HCT116 (cell line): ENCODE measurements around the gene SRGAP1. TPM values are rescaled to one million over a fixed set of nuclear protein-coding genes. Genes with fewer than 3 reads are reported as not detected.

Experiments
- ATAC-seq: fragments of 200-7000 bp; cut with Tn5 transposase; 2 replicates; pipeline ENCODE4 v1.9.1; 2020; ENCODE audit warnings: mild to moderate bottlenecking, moderate library complexity
- BruUV-seq: library from RNA; stranded (reverse); fragments of 400-500 nt; replicated peaks from 2 replicates; lab custom pipeline; 2021; lab: Mats Ljungman, UMichigan
- CTCF ChIA-PET: fragments of 300-600 bp; sonication (Branson Sonifier 250); formaldehyde crosslinking; loops from one replicate; lab custom pipeline; 2021; ENCODE audit warnings: antibody characterized with exemption; lab: Charles Lee
- POLR2A ChIA-PET: fragments of 300-600, 350-600 bp; sonication (Branson Sonifier 250); formaldehyde crosslinking; loops from one replicate; lab custom pipeline; 2021; ENCODE audit warnings: antibody characterized with exemption; lab: Charles Lee
- RAD21 ChIA-PET, 2 experiments: fragments of 300-600 bp; sonication (Branson Sonifier 250); formaldehyde crosslinking; loops; one replicate each; lab custom pipeline; 2023; ENCODE audit warnings: low total read pairs in 2 of 2; ENCODE audit not compliant: uncharacterized antibody in 2 of 2, unreplicated experiment in 2 of 2, low non-redundant PET in 1 of 2; lab: Charles Lee
- DNase-seq: peaks from one replicate; pipeline ENCODE4 v3.0.0-alpha.2; 2010; ENCODE audit warnings: low read depth, low spot score
- H2AFZ ChIP-seq: fragments of 200-600 bp; shearing (Covaris generic), sonication (generic); 2 replicates; pipeline ENCODE4 v1.6.1; 2017; ENCODE audit warnings: low read depth, mixed run types, mixed read lengths, antibody characterized with exemption, low read length; ENCODE audit not compliant: poor library complexity, severe bottlenecking
- H3K27ac ChIP-seq: 2 replicates; pipeline ENCODE4 v1.5.1; 2012; ENCODE audit warnings: low read depth, low read length
- H3K27me3 ChIP-seq: fragments of 200-600 bp; sonication (generic); 2 replicates; pipeline ENCODE4 v1.6.1; 2016; ENCODE audit warnings: mixed run types, low read length, mixed read lengths; ENCODE audit not compliant: insufficient read depth
- H3K36me3 ChIP-seq, 2 experiments: fragments of 200-500 bp in 1 of 2; fragments of 200-600 bp in 1 of 2; sonication (Bioruptor generic) in 1 of 2; sonication (generic) in 1 of 2; 2 replicates each; pipeline versions ENCODE4 v1.5.1 to v1.6.1; 2014 to 2016; ENCODE audit warnings: low read length in 2 of 2, inconsistent platforms in 1 of 2, mixed read lengths in 1 of 2, mixed run types in 1 of 2; ENCODE audit not compliant: insufficient read depth in 2 of 2, control insufficient read depth in 1 of 2
- H3K4me1 ChIP-seq, 2 experiments: fragments of 200-600 bp in 1 of 2; sonication (generic) in 1 of 2; 2 replicates each; pipeline versions ENCODE4 v1.5.1 to v1.6.1; 2012 to 2017; ENCODE audit warnings: low read length in 2 of 2, inconsistent platforms in 1 of 2, mild to moderate bottlenecking in 1 of 2, mixed read lengths in 1 of 2, mixed run types in 1 of 2, moderate library complexity in 1 of 2; ENCODE audit not compliant: insufficient read depth in 2 of 2, control insufficient read depth in 1 of 2
- H3K4me2 ChIP-seq: fragments of 200-600 bp; sonication (generic); 2 replicates; pipeline ENCODE4 v1.6.1; 2017; ENCODE audit warnings: mixed run types, low read length, mixed read lengths
- H3K4me3 ChIP-seq, 2 experiments: fragments of 200-600 bp in 1 of 2; sonication (generic) in 1 of 2; replicated peaks in 1 of 2; 2 replicates each; pipeline ENCODE4 v1.5.1; 2011 to 2016; ENCODE audit warnings: low read length in 2 of 2, control low read depth in 1 of 2, low read depth in 1 of 2, mild to moderate bottlenecking in 1 of 2, mixed read lengths in 1 of 2, mixed run types in 1 of 2
- H3K79me2 ChIP-seq: fragments of 200-600 bp; sonication (generic); 2 replicates; pipeline ENCODE4 v1.6.1; 2017; ENCODE audit warnings: mild to moderate bottlenecking, mixed run types, low read length, moderate library complexity, mixed read lengths; ENCODE audit not compliant: insufficient read depth
- H3K9ac ChIP-seq: fragments of 200-600 bp; sonication (generic); 2 replicates; pipeline ENCODE4 v1.6.1; 2016; ENCODE audit warnings: low read length, mixed read lengths
- H3K9me2 ChIP-seq: fragments of 200-600 bp; sonication (generic), shearing (Covaris generic); 2 replicates; pipeline ENCODE4 v1.6.1; 2017; ENCODE audit warnings: mixed run types, mild to moderate bottlenecking, moderate library complexity; ENCODE audit not compliant: insufficient read depth
- H3K9me3 ChIP-seq, 2 experiments: fragments of 200-500 bp in 1 of 2; fragments of 200-600 bp in 1 of 2; sonication (Bioruptor generic) in 1 of 2; sonication (generic) in 1 of 2; 2 replicates each; pipeline ENCODE4 v1.6.1; 2014 to 2017; ENCODE audit warnings: low read length in 2 of 2, mixed read lengths in 2 of 2, inconsistent platforms in 1 of 2, low read depth in 1 of 2, mild to moderate bottlenecking in 1 of 2, mixed run types in 1 of 2, moderate library complexity in 1 of 2; ENCODE audit not compliant: control insufficient read depth in 1 of 2, insufficient read depth in 1 of 2
- H4K20me1 ChIP-seq: fragments of 200-600 bp; sonication (generic), shearing (Covaris generic); 2 replicates; pipeline ENCODE4 v1.6.1; 2017; ENCODE audit warnings: mixed run types, mild to moderate bottlenecking, moderate library complexity; ENCODE audit not compliant: insufficient read depth
- CBX3 ChIP-seq: IDR thresholded peaks from 2 replicates; pipeline ENCODE4 v1.6.1; 2012; ENCODE audit warnings: low read depth
- EGR1 ChIP-seq: IDR thresholded peaks from 2 replicates; pipeline ENCODE4 v1.6.1; 2012; ENCODE audit warnings: low read depth
- ELF1 ChIP-seq: IDR thresholded peaks from 2 replicates; pipeline ENCODE4 v1.6.1; 2012; ENCODE audit warnings: low read depth, borderline replicate concordance
- EZH2 ChIP-seq: fragments of 200-600 bp; sonication (generic); IDR thresholded peaks from 2 replicates; pipeline ENCODE4 v1.6.1; 2017; ENCODE audit warnings: antibody characterized with exemption, mixed run types
- EZH2phosphoT487 ChIP-seq: fragments of 200-600 bp; IDR thresholded peaks from 2 replicates; pipeline ENCODE4 v1.6.1; 2018; ENCODE audit warnings: antibody characterized with exemption, borderline replicate concordance
- FOSL1 ChIP-seq: IDR thresholded peaks from 2 replicates; pipeline ENCODE4 v1.6.1; 2012; ENCODE audit warnings: low read depth
- JUND ChIP-seq: IDR thresholded peaks from 2 replicates; pipeline ENCODE4 v1.6.1; 2012
- MAX ChIP-seq: IDR thresholded peaks from 2 replicates; pipeline ENCODE4 v1.6.1; 2012
- POLR2A ChIP-seq: IDR thresholded peaks from 2 replicates; pipeline ENCODE4 v1.7.0; 2011; ENCODE audit warnings: borderline replicate concordance; ENCODE audit not compliant: insufficient read depth, insufficient read length; ENCODE audit errors: extremely low read depth
- POLR2AphosphoS5 ChIP-seq: IDR thresholded peaks from 2 replicates; pipeline ENCODE4 v1.6.1; 2011; ENCODE audit warnings: mild to moderate bottlenecking, low read depth, low read length, moderate library complexity
- SP1 ChIP-seq: IDR thresholded peaks from 2 replicates; pipeline ENCODE4 v1.6.1; 2012; ENCODE audit warnings: low read depth
- SRF ChIP-seq: IDR thresholded peaks from 2 replicates; pipeline ENCODE4 v1.6.1; 2012; ENCODE audit warnings: low read depth
- TCF7L2 ChIP-seq: IDR thresholded peaks from 2 replicates; pipeline ENCODE4 v1.7.0; 2011; ENCODE audit warnings: borderline replicate concordance, inconsistent platforms; ENCODE audit not compliant: insufficient read depth, insufficient read length; ENCODE audit errors: extremely low read depth
- ZBTB33 ChIP-seq: IDR thresholded peaks from 2 replicates; pipeline ENCODE4 v1.6.1; 2011; ENCODE audit warnings: mild to moderate bottlenecking, low read length, moderate library complexity; ENCODE audit not compliant: insufficient replicate concordance; ENCODE audit errors: extremely low read depth
- ZFX ChIP-seq: fragments of 450-650 bp; IDR thresholded peaks from 2 replicates; pipeline ENCODE4 v1.6.1; 2017
- ZNF274 ChIP-seq: fragments of 200-500 bp; sonication (Bioruptor generic); IDR thresholded peaks from 2 replicates; pipeline ENCODE4 v1.6.1; 2014; ENCODE audit warnings: mild to moderate bottlenecking, low read depth, low read length, inconsistent platforms
- intact Hi-C: fragments of 100-400 bp; cut with micrococcal nuclease; formaldehyde crosslinking; loops from 2 replicates; pipeline ENCODE4 v1.10.0; 2022
- total RNA-seq: library from RNA; stranded (reverse); gene quantifications from one replicate; pipeline ENCODE4 v1.2.1, GENCODE V29; 2021; ENCODE audit not compliant: unreplicated experiment
- TF ChIP-seq, protein P1 (sequence below): IDR thresholded peaks from 2 replicates; pipeline ENCODE4 v1.6.1; 2012

Gene SRGAP1
- total RNA-seq, 1 experiment from 2014 or later: 16.6 TPM

- no peaks in the 10 kb centered on the region for H4K20me1 ChIP-seq
- no peaks in the 10 kb centered on the region for H3K9me3 ChIP-seq
- H3K9ac ChIP-seq: no peak overlapping the region
- intact Hi-C loops: no loop called here
- H3K4me1 ChIP-seq: peaks cover 0 to 10% of the 10 kb centered on the region in 2 experiments; a peak in 1 of 4 replicates
- H3K4me2 ChIP-seq: no peak overlapping the region
- H3K36me3 ChIP-seq: no peaks in the 10 kb centered on the region
- ChIA-PET CTCF (no interaction called here), POLR2A (no interaction called here), RAD21 (no interaction called here)
- ATAC-seq: no peak
- no peaks in the 10 kb centered on the region for H3K27me3 ChIP-seq
- no peak for DNase-seq
- no peak overlapping the region for H2AFZ ChIP-seq
- TF ChIP-seq, protein P1, sequence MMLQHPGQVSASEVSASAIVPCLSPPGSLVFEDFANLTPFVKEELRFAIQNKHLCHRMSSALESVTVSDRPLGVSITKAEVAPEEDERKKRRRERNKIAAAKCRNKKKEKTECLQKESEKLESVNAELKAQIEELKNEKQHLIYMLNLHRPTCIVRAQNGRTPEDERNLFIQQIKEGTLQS: no peak
- TF ChIP-seq EZH2 (no peak), POLR2AphosphoS5 (no peak), JUND (no peak), SRF (no peak), EGR1 (no peak), EZH2phosphoT487 (no peak), CBX3 (no peak), POLR2A (no peak), ZNF274 (no peak), MAX (no peak), ZFX (no peak), TCF7L2 (no peak)
- no peaks in the 10 kb centered on the region for H3K79me2 ChIP-seq
- H3K9me2 ChIP-seq: no peaks in the 10 kb centered on the region
- H3K27ac ChIP-seq: no peak overlapping the region
- no peak overlapping the region for H3K4me3 ChIP-seq
- no TSS peak for BruUV-seq
Observed at GRCh38 chr12:64122995-64123394, 278.5 kb downstream of the SRGAP1 start.

GRCh38 chr12:64123448-64123847, 278.9 kb downstream of the SRGAP1 start:
- no peak overlapping the region for H3K9ac ChIP-seq
- H2AFZ ChIP-seq: no peak overlapping the region
- no peaks in the 10 kb centered on the region for H4K20me1 ChIP-seq
- RAD21 ChIA-PET: no interaction called here
- BruUV-seq: no TSS peak
- H3K9me3 ChIP-seq: no peaks in the 10 kb centered on the region
- intact Hi-C loops: no loop called here
- no peaks in the 10 kb centered on the region for H3K27me3 ChIP-seq
- H3K9me2 ChIP-seq: no peaks in the 10 kb centered on the region
- CTCF ChIA-PET: no interaction called here
- peaks cover 0 to 2% of the 10 kb centered on the region in 2 experiments; a peak in 1 of 4 replicates for H3K36me3 ChIP-seq
- POLR2A ChIA-PET: no interaction called here
- no peak overlapping the region for H3K4me3 ChIP-seq
- no peak overlapping the region for H3K4me2 ChIP-seq
- no peak for DNase-seq
- no peak for ATAC-seq
- H3K79me2 ChIP-seq: no peaks in the 10 kb centered on the region
- H3K27ac ChIP-seq: no peak overlapping the region
- peaks cover 0 to 10% of the 10 kb centered on the region in 2 experiments; a peak in 1 of 4 replicates for H3K4me1 ChIP-seq
- TF ChIP-seq, protein P1: no peak
- no peak for TF ChIP-seq ELF1
- no peak for TF ChIP-seq JUND
- TF ChIP-seq CBX3: no peak
- TF ChIP-seq FOSL1: no peak
- TF ChIP-seq SP1: no peak
- TF ChIP-seq ZFX: no peak
- no peak for TF ChIP-seq ZBTB33
